Prostate gland (tissue), 2 donors: ENCODE results near the gene GALNT2. TPM values are rescaled to one million over a fixed set of nuclear protein-coding genes. Genes with fewer than 3 reads are reported as not detected.

Experiments used
- DNase-seq: peaks from one replicate; pipeline ENCODE4 v3.0.0-alpha.2; 2019; ENCODE audit warnings: low spot score
- H3K27ac ChIP-seq, 2 donors: fragments of 200-600 bp; sonication (generic); 2 replicates each; pipeline ENCODE4 v1.5.1; 2017 to 2019
- H3K27me3 ChIP-seq: fragments of 200-600 bp; sonication (generic); replicated peaks from 2 replicates; pipeline ENCODE4 v1.5.1; 2019; ENCODE audit not compliant: insufficient read depth
- H3K36me3 ChIP-seq, 2 donors: fragments of 200-600 bp; sonication (generic); 1 replicate in 1 of 2; 2 replicates in 1 of 2; pipeline versions ENCODE4 v1.5.1 to v1.8.1; 2017 to 2019
- H3K4me1 ChIP-seq: fragments of 200-600 bp; sonication (generic); replicated peaks from 2 replicates; pipeline ENCODE4 v1.5.1; 2019
- H3K4me3 ChIP-seq, 2 donors: fragments of 200-600 bp; sonication (generic); 2 replicates each; pipeline ENCODE4 v1.5.1; 2017 to 2019
- H3K9me3 ChIP-seq: fragments of 200-600 bp; sonication (generic); 2 replicates; pipeline ENCODE4 v1.5.1; 2017
- POLR2A ChIP-seq: fragments of 450-650 bp; IDR thresholded peaks from one replicate; pipeline ENCODE4 v1.6.1; 2016; ENCODE audit warnings: antibody characterized with exemption, mild to moderate bottlenecking
- POLR2AphosphoS5 ChIP-seq: sonication (generic); formaldehyde crosslinking; IDR thresholded peaks from one replicate; pipeline ENCODE4 v1.6.1; 2017; ENCODE audit warnings: antibody characterized with exemption
- WGBS: methylation state at CpG from one replicate; pipeline ENCODE4 v1.1.5; 2018; 5-methylcytosine and 5-hydroxymethylcytosine counted together
- intact Hi-C: fragments of 100-400 bp; cut with DNase I; formaldehyde crosslinking; loops from one replicate; pipeline ENCODE4 v1.14.2; 2022
- total RNA-seq, 2 donors: library from RNA; depleted of rRNA; stranded (reverse); fragments of >200 nt; gene quantifications; one replicate each; pipeline ENCODE4 v1.1.0, GENCODE V29; 2016
- TF ChIP-seq, protein P1 (sequence below), 4 experiments: fragments of 200-600 bp in 2 of 4; fragments of 450-650 bp in 2 of 4; sonication (generic) in 2 of 4; IDR thresholded peaks; 1 replicate in 3 of 4; 2 replicates in 1 of 4; pipeline ENCODE4 v1.5.1; 2016 to 2019; ENCODE audit warnings: antibody characterized with exemption in 4 of 4, mild to moderate bottlenecking in 2 of 4, moderate library complexity in 2 of 4

GALNT2 gene
- total RNA-seq, 2 donors from 2014 or later, result 34.1 to 125 TPM

- no peaks in the 10 kb centered on the region for H3K9me3 ChIP-seq
- H3K4me3 ChIP-seq, result no peak overlapping the region
- no peaks in the 10 kb centered on the region for H3K36me3 ChIP-seq
- WGBS, result 91% methylated on average over 8 of the region's 8 CpGs
- no peaks in the 10 kb centered on the region for H3K27me3 ChIP-seq
- TF ChIP-seq POLR2AphosphoS5 (no peak), POLR2A (no peak)
- H3K4me1 ChIP-seq, result no peaks in the 10 kb centered on the region
- H3K27ac ChIP-seq, result no peak overlapping the region
- intact Hi-C loops, result loop anchor here (10.0 kb wide), 1 partner anchor 87 kb away; no protein-coding TSS in a partner anchor
- DNase-seq, result no peak
Measured at GRCh38 chr1:230301322-230301721, 234.3 kb downstream of the GALNT2 start.

DNA sequence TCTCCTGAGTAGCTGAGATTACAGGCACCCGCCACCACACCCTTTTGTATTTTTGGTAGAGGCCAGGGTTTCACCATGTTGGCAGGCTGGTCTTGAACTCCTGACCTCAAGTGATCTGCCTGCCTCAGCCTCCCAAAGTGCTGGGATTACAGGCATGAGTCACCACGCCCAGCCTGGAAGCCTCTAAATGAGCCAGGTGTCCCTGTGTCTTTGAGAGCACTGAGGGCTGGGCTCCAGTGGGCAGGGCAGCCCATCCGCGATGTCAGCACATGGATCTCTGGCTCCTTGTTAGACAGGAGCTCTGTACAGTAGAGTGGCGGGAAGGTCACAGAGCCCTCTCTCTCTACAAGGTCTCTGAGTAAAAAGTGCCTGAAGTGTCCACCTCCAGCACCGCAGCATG is 234.8 kb downstream of the GALNT2 start:
- TF ChIP-seq POLR2A, result no peak
- no peak for TF ChIP-seq POLR2AphosphoS5
- TF ChIP-seq, protein P1, sequence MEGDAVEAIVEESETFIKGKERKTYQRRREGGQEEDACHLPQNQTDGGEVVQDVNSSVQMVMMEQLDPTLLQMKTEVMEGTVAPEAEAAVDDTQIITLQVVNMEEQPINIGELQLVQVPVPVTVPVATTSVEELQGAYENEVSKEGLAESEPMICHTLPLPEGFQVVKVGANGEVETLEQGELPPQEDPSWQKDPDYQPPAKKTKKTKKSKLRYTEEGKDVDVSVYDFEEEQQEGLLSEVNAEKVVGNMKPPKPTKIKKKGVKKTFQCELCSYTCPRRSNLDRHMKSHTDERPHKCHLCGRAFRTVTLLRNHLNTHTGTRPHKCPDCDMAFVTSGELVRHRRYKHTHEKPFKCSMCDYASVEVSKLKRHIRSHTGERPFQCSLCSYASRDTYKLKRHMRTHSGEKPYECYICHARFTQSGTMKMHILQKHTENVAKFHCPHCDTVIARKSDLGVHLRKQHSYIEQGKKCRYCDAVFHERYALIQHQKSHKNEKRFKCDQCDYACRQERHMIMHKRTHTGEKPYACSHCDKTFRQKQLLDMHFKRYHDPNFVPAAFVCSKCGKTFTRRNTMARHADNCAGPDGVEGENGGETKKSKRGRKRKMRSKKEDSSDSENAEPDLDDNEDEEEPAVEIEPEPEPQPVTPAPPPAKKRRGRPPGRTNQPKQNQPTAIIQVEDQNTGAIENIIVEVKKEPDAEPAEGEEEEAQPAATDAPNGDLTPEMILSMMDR (IDR thresholded peaks at IDR 0.05), result no peak
- 93% methylated on average over 6 of the region's 6 CpGs for WGBS

DNA sequence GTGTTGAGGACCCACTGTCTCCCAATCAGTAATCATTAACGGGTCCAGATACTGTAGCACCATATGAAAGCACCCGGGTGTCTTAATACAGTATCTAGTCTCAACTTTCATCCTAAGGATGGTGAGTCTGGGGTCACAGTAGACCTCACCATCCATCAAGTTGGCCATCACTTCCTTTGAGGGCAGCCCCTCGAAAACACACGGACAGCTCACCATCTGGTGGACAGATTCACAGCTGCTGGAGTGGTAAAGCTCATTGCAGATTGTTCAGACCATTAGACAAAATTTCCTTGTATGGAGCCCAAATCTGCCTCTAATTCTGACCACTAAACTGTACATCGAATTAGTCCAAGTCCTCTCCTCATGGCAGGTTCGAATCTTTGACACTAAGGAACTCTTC is 236.0 kb downstream of the GALNT2 start:
- intact Hi-C loops, result loop anchor here (10.0 kb wide), 1 partner anchor 88 kb away; no protein-coding TSS in a partner anchor
- no peak for DNase-seq

More for the DNA sequence above, 234.8 kb downstream of the GALNT2 start:
- no peak overlapping the region for H3K4me3 ChIP-seq
- intact Hi-C loops, result loop anchor here (10.0 kb wide), 1 partner anchor 87 kb away; no protein-coding TSS in a partner anchor
- DNase-seq, result no peak
- no peak overlapping the region for H3K27ac ChIP-seq
- no peaks in the 10 kb centered on the region for H3K36me3 ChIP-seq
- H3K4me1 ChIP-seq, result no peaks in the 10 kb centered on the region
- no peaks in the 10 kb centered on the region for H3K9me3 ChIP-seq
- H3K27me3 ChIP-seq, result no peaks in the 10 kb centered on the region

DNA sequence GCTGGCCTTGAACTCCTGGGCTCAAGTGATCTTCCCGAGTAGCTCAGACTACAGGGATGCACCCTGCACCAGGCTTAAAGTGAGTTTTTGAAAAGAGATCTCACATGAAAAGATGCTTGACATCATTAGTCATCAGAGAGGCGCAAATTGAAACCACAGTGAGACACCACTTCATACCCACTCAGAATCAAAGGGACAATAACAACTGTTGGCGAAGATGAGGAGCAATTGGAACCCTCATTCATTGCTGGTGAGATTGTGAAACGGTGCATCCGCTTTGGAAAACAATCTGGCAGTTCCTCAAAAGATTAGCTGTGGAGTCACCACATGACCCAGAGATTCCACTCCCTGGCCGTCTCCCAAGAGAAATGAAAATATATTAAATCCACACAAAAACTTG is 236.8 kb downstream of the GALNT2 start:
- no peak for TF ChIP-seq POLR2A
- no peak for TF ChIP-seq POLR2AphosphoS5
- TF ChIP-seq, protein P1 (IDR thresholded peaks at IDR 0.05), result no peak
- Histone ChIP-seq H3K4me1 (no peaks in the 10 kb centered on the region), H3K36me3 (no peaks in the 10 kb centered on the region), H3K27ac (no peak overlapping the region), H3K27me3 (no peaks in the 10 kb centered on the region), H3K4me3 (no peak overlapping the region), H3K9me3 (no peaks in the 10 kb centered on the region)
- 63% methylated on average over 6 of the region's 6 CpGs for WGBS
- intact Hi-C loops, result loop anchor here (10.0 kb wide), 1 partner anchor 89 kb away; no protein-coding TSS in a partner anchor
- no peak for DNase-seq

More for the DNA sequence above, 236.0 kb downstream of the GALNT2 start:
- TF ChIP-seq POLR2A (no peak), POLR2AphosphoS5 (no peak)
- TF ChIP-seq, protein P1 (IDR thresholded peaks at IDR 0.05), result no peak
- 90% methylated on average over 6 of the region's 6 CpGs for WGBS
- Histone ChIP-seq H3K4me1 (no peaks in the 10 kb centered on the region), H3K27me3 (no peaks in the 10 kb centered on the region), H3K36me3 (no peaks in the 10 kb centered on the region), H3K4me3 (no peak overlapping the region), H3K9me3 (no peaks in the 10 kb centered on the region), H3K27ac (no peak overlapping the region)

DNA sequence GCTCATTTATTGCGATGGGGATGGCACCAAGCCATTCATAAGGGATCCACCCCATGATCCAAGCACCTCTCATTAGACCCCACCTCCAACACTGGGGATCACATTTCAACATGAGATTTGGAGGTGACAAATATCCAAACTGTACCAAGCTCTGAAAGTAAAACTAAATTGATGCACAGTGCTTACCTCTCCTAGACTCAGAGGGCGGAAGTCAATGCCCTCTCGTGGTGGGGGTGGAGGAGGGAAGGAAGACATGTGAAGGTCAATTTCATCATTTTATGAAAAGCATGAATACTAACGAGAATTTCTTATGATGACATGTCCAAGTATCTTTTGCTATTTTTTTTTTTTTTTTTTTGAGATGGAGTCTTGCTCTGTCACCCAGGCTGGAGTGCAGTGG is 239.1 kb downstream of the GALNT2 start:
- no peaks in the 10 kb centered on the region for H3K36me3 ChIP-seq
- H3K4me3 ChIP-seq, result no peak overlapping the region
- H3K4me1 ChIP-seq, result no peaks in the 10 kb centered on the region
- no peaks in the 10 kb centered on the region for H3K9me3 ChIP-seq
- WGBS, result 68% methylated on average over 4 of the region's 4 CpGs
- TF ChIP-seq, protein P1 (IDR thresholded peaks at IDR 0.05), result no peak
- TF ChIP-seq POLR2A, result no peak
- no peak for DNase-seq
- intact Hi-C loops, result loop anchor here (10.0 kb wide), 1 partner anchor 91 kb away; no protein-coding TSS in a partner anchor
- no peak overlapping the region for H3K27ac ChIP-seq
- no peaks in the 10 kb centered on the region for H3K27me3 ChIP-seq
